ENCODE results near the gene FZD2. TPM values are rescaled to one million over a fixed set of nuclear protein-coding genes. Genes with fewer than 3 reads are reported as not detected.
A peak's percentile ranks its signal among the peaks of the same experiment; 100 is the strongest.
"Not testable (repeated sequence)": the region's sequence is repeated elsewhere in the genome, so short reads cannot be mapped to it uniquely, and the experiment has no call there.

Gene FZD2
- total RNA-seq, 1 donor from 2014 or later = 2.6 TPM

- no peak for ATAC-seq (ENCODE audit: poor library complexity)
- no peak for DNase-seq
- intact Hi-C loops (cut with DNase I) = no loop called here
These were observed 8.7 kb downstream of the FZD2 start for GRCh38 chr17:44565866-44566443.

- intact Hi-C loops (cut with DNase I); DNase-seq; ATAC-seq (ENCODE audit: poor library complexity): not testable (repeated sequence)
These were observed 11.1 kb downstream of the FZD2 start for GRCh38 chr17:44568311-44568944.

GRCh38 chr17:44568945-44569858 lies 11.9 kb downstream of the FZD2 start:
- intact Hi-C loops (cut with DNase I) = no loop called here
- no peak for ATAC-seq (ENCODE audit: poor library complexity)

DNA sequence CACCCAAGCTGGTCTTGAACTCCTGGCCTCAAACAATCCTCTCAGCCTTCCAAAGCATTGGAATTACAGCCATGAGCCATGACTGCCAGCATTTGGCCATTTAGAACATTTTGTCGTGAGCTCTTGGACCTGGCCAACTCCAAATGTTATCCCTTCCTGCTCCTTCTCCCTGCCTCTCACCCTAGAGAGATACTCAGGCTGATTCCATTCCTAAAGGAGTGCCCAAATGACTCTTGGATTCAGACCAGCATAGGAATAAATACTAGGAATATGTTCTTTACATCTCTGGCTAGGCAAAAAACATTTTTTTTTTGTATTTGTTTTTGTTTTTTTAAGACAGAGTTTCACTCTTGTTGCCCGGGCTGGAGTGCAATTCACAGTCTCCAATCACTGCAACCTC lies 15.5 kb downstream of the FZD2 start:
- ATAC-seq (ENCODE audit: poor library complexity) (no peak), DNase-seq (no peak)
- intact Hi-C loops (cut with DNase I) = no loop called here

More at GRCh38 chr17:44568945-44569858, 11.9 kb downstream of the FZD2 start:
- DNase-seq = no peak

DNA sequence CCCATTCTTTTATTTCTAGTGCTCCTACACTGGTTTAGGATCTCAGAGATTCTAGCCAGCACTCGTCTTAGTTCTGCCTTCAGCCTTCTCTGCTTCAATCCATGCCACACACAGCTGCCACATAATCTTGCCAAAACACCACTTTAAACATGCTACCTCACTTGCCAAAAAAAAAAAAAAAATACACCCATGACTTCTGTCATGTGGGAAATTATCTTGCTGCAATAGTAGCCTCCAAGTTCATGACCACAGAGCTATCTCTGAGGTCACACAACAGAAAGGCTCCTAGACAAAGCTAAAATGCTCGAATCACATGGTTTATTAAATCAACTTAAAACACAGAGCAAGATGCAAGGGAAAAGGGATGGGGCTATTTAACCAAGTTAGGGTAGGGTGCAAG lies 18.1 kb downstream of the FZD2 start:
- ATAC-seq (ENCODE audit: poor library complexity) (no peak), DNase-seq (no peak)
- intact Hi-C loops (cut with DNase I) = no loop called here

GRCh38 chr17:44578947-44579346 lies 21.7 kb downstream of the FZD2 start:
- no peak for DNase-seq
- intact Hi-C loops (cut with DNase I) = no loop called here
- ATAC-seq (ENCODE audit: poor library complexity) = no peak

GRCh38 chr17:44581868-44582267 lies 24.6 kb downstream of the FZD2 start:
- intact Hi-C loops (cut with DNase I) = no loop called here
- no peak for DNase-seq
- ATAC-seq (ENCODE audit: poor library complexity) = no peak

GRCh38 chr17:44584443-44584842 lies 27.2 kb downstream of the FZD2 start:
- ATAC-seq (ENCODE audit: poor library complexity) = peak; percentile 33
- no peak for DNase-seq
- intact Hi-C loops (cut with DNase I) = no loop called here

GRCh38 chr17:44585315-44585714 lies 28.0 kb downstream of the FZD2 start:
- ATAC-seq (ENCODE audit: poor library complexity) (no peak), DNase-seq (no peak)
- intact Hi-C loops (cut with DNase I) = no loop called here

DNA sequence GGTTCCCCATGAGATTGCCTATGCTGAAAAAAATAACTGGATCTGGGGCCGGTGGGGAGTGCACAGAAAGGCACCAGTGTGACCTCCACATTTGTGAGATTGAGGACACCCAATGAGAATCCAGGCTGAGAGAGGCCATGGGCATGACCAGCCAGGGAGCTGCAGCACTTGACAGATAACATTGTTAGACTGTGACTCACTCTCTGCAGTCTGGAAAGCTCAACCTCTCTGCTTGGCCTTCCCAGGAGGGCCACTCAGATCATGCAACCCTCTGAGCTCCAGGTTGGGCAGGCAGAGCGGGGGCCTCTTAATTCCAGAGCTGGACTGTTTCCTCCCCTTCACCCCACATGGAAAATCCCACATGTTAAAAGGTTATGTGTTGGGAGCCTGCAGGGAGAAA lies 30.1 kb downstream of the FZD2 start:
- ATAC-seq (ENCODE audit: poor library complexity) (peak; percentile 97), DNase-seq (peak; percentile 48)
- intact Hi-C loops (cut with DNase I) = no loop called here

GRCh38 chr17:44589316-44590071 lies 32.2 kb downstream of the FZD2 start:
- ATAC-seq (ENCODE audit: poor library complexity) (no peak), DNase-seq (no peak)
- intact Hi-C loops (cut with DNase I) = no loop called here

DNA sequence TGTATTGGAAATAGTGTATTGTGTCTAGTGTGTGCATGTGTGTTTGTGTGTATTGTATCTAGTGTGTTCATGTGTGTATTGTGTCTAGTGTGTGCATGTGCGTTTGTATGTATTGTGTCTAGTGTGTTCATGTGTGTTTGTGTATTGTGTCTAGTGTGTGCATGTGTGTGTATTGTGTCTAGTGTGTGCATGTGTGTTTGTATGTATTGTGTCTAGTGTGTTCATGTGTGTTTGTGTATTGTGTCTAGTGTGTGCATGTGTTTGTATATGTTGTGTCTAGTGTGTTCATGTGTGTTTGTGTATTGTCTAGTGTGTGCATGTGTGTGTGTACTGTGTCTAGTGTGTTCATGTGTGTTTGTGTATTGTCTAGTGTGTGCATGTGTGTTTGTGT lies 32.8 kb downstream of the FZD2 start:
- DNase-seq; intact Hi-C loops (cut with DNase I); ATAC-seq (ENCODE audit: poor library complexity): not testable (repeated sequence)

DNA sequence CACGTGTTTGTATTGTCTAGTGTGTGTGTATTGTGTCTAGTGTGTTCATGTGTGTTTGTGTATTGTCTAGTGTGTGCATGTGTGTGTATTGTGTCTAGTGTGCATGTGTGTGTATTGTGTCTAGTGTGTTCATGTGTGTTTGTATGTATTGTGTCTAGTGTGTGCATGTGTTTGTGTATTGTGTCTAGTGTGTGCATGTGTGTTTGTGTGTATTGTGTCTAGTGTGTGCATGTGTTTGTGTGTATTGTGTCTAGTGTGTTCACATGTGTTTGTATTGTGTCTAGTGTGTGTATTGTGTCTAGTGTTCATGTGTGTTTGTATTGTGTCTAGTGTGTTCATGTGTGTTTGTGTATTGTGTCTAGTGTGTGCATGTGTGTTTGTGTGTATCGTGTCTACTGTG lies 33.5 kb downstream of the FZD2 start:
- ATAC-seq (ENCODE audit: poor library complexity); DNase-seq; intact Hi-C loops (cut with DNase I): not testable (repeated sequence)

GRCh38 chr17:44591206-44591605 lies 33.9 kb downstream of the FZD2 start:
- DNase-seq (no peak), ATAC-seq (ENCODE audit: poor library complexity) (no peak)
- intact Hi-C loops (cut with DNase I) = no loop called here

- DNase-seq = no peak
- intact Hi-C loops (cut with DNase I) = no loop called here
- no peak for ATAC-seq (ENCODE audit: poor library complexity)
These were observed 35.9 kb downstream of the FZD2 start for GRCh38 chr17:44593156-44593555.

DNA sequence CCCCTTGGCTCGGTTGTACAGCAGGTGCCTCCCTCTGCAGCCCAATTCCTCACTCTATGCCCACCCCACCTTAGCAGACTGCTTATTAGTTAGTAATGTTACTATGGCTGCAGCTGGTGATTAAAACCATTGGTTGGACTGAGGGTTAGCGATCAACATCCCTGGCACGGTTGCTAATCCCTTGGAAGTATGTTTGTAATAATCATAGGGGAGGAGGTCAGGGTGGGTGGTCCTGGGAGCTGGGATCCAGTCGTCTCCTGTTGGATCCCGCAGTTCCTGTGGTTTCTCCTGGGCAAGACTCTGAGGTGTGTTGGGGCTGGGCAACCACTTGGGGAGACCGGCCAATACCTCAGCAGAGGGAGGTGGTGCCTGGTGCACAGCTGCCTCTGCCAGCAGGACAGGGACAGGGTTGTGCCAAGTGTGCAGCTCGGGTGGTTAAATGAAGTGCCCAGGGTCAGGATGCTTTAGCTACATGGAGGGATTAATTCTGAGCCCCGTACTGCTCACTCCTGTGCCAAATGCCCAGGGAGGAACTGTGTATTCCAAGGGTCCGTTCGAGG lies 38.0 kb downstream of the FZD2 start:
- no peak for DNase-seq
- intact Hi-C loops (cut with DNase I) = no loop called here
- ATAC-seq (ENCODE audit: poor library complexity) = no peak

- intact Hi-C loops (cut with DNase I) = no loop called here
- ATAC-seq (ENCODE audit: poor library complexity) = no peak
- no peak for DNase-seq
These were observed 41.0 kb downstream of the FZD2 start for GRCh38 chr17:44598329-44598728.

- ATAC-seq (ENCODE audit: poor library complexity) (no peak), DNase-seq (no peak)
- intact Hi-C loops (cut with DNase I) = no loop called here
These were observed 41.6 kb downstream of the FZD2 start for GRCh38 chr17:44598932-44599297.
